Measurements from ENCODE around the gene DPEP3.
"Not testable (repeated sequence)": the region's sequence is repeated elsewhere in the genome, so short reads cannot be mapped to it uniquely, and the experiment has no call there.

DPEP3 gene, protein sequence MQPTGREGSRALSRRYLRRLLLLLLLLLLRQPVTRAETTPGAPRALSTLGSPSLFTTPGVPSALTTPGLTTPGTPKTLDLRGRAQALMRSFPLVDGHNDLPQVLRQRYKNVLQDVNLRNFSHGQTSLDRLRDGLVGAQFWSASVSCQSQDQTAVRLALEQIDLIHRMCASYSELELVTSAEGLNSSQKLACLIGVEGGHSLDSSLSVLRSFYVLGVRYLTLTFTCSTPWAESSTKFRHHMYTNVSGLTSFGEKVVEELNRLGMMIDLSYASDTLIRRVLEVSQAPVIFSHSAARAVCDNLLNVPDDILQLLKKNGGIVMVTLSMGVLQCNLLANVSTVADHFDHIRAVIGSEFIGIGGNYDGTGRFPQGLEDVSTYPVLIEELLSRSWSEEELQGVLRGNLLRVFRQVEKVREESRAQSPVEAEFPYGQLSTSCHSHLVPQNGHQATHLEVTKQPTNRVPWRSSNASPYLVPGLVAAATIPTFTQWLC

DNA sequence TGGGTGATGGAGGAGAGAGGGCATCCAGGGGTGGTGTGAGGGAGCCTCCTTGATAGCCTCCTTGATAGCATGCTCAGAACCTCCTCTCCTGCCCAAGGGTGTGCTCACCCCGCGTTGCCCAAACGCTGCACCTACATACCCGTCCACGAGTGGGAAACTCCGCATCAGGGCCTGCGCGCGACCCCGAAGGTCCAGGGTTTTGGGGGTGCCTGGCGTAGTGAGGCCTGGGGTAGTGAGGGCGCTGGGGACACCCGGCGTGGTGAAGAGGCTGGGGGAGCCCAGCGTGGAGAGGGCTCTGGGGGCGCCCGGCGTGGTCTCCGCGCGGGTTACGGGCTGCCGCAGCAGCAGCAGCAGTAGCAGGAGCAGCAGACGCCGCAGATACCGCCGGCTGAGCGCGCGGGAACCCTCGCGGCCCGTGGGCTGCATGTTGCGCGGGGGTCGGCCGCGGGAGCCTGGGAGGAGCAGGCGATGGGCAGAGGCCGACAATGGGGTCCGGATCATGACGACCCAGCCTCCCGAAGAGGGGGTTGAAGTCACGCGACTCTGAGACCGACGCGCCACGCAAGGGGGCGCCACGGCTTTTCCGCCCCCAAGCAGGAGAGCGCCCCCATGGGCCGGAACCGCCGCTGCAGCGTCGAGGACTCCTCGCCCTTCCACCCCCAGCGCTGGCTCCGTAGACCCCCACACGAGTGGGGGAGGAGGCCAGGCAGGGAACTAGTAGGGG lies at the start of gene DPEP3:
Gene DPEP3 (minus strand): TSS at position 545 of the 724 bp plus-strand sequence. CDS start 119 bp downstream, at position 426.
- no peak for DNase-seq (ENCODE audit: low read depth in 1 of 2, low spot score in 1 of 2)

DNA sequence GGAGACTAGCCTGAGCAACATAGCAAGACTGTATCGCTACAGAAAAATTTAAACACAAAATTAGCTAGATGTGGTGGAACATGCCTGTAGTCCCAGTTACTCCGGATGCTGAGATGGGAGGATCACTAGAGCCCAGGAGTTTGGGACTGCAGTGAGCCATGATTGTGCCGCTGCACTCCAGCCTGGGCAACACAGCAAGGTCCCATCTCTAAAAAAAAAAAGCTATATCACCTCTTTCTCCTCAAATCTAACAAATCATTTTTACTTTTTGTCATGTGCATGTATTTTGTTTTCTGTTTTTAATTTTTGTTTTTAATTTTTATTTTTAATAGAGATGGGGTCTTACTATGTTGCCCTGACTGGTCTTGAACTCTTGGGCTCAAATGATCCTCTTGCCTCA lies 48.7 kb upstream of the DPEP3 start:
- DNase-seq (ENCODE audit: low read depth in 1 of 2, low spot score in 1 of 2), result no peak

DNA sequence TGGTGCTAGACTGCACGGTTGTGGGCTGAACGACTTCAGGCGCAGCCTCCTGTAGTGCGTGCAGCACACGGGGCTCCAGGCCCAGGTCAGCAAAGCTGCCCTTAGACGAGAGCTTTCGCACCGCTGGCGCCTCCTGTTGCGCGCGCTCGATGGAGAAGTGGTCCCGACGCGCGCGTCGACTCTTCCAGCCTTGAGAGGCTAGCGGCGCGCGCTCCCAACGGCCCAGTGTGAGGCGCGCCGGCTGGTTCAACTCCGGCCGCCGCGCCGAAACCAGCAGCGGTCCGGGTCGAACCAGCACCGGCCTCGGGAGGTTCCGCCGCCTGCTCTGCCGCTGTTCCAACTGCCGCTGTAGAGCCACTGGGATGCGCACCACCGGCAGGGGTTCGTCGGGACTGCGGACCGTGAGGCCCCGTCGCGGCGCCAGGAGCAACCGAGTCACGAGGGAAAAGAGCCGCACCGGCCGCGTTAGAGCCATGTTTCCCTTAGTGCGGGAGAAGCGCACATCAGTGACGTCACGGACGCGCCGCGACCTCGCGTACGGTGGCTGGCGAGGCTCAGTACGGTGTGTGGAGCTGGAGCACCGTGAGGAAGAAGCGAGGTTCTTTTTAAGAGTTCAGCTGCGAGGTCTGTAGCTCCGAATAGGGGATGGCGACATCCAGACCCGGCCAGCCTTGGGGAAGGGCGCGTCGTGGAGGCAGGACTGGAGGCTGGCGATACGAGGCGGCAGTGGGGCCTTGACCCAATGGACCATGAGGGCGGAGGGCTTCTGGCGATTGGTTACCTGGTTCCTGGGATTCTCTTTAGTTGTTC lies 42.6 kb upstream of the DPEP3 start, which contains the start of the genes DDX28 and DUS2:
Gene DDX28 (minus strand): TSS at position 505 of the 810 bp plus-strand sequence. CDS start 30 bp downstream, at position 475.
Gene DUS2 (plus strand): TSS at position 557 of the 810 bp plus-strand sequence. CDS start 14,740 bp downstream, outside the sequence.
- DNase-seq (ENCODE audit: low read depth in 1 of 2, low spot score in 1 of 2), result peak; percentile 93 to 96

DNA sequence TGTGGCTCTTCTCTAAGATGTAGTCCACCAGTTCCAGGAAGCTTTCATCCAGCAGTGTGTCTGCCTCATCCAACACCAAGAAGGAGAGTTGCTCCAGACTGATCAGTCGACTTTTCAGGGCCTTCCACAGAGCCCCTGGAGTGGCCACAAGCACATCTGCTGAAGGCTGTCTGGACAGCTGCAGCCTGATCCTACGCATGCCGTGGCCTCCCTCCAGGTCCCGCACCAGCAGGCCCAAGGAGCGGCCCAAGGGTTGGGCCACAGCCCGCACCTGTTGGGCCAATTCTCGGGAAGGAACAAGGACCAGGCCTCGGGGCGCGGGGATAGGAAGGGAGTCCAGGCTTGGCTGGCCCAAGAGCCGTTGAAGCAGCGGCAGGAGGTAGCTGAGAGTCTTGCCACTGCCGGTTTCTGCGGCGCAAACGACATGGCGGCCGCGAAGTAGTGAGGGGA lies 42.0 kb upstream of the DPEP3 start:
- no peak for DNase-seq (ENCODE audit: low read depth in 1 of 2, low spot score in 1 of 2)

DNA sequence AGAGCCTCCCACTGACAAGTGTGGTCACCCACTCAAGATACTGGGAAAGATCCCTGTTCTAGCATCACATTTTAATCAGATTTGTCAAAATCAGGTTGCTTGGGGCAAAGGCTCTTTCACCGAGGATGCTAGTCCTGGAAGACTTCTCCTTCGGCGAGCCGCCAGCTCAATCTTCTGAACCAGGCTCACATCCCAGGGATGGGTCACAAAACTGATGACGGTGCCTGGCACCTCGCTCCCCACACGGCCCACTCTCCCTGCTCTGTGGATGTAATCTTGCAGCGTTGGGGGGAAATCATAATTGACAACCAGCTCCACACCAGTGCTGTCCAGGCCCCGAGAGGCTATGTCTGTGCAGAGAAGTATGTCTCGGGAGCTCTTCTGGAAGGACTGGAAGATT lies 41.2 kb upstream of the DPEP3 start:
- DNase-seq (ENCODE audit: low read depth in 1 of 2, low spot score in 1 of 2), result no peak

DNA sequence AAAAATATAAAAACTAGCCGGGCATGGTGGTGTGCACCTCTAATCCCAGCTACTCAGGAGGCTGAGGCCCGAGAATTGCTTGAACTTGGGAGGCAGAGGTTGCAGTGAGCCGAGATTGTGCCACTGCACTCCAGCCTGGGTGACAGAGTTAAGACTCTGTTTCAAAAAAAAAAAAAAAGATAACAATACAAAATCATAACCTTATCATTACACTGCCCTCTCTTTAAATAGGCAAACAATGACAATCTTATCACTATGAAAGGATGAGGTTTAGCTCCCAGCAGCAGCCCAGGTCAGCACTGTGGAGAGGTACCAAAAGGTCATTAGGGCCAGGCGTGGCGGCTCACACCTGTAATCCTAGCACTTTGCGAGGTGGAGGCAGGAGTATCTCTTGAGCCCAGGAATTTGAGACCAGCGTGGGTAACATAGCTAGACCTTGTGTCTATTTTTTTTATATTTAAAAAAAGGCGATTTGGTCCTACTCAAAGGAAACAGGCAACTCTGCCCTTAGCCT lies 38.9 kb upstream of the DPEP3 start:
- no peak for DNase-seq (ENCODE audit: low read depth in 1 of 2, low spot score in 1 of 2)

DNA sequence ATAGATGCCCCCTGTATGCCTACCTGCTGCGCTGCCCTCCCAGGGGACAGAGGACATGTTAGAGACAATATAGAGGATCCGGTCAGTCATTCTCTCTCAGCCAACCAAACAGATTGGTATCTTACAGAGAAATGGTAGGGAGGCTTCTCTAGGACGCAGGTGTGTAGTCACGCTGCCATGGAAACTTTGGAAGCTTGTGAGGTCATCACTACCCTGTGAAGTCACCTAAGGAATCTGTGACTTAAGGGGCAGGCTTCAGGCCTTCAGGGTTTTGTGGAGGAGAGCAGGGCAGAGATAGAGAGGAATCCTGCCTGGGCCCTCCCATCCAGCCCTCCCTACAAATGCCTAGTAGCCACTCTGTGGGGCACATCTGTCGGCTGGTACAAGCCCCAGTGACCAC lies 35.4 kb upstream of the DPEP3 start, which contains the start of gene DPEP2NB:
Gene DPEP2NB (minus strand): TSS at position 231 of the 400 bp plus-strand sequence. CDS start 141 bp downstream, at position 90.
- no peak for DNase-seq (ENCODE audit: low read depth in 1 of 2, low spot score in 1 of 2)

DNA sequence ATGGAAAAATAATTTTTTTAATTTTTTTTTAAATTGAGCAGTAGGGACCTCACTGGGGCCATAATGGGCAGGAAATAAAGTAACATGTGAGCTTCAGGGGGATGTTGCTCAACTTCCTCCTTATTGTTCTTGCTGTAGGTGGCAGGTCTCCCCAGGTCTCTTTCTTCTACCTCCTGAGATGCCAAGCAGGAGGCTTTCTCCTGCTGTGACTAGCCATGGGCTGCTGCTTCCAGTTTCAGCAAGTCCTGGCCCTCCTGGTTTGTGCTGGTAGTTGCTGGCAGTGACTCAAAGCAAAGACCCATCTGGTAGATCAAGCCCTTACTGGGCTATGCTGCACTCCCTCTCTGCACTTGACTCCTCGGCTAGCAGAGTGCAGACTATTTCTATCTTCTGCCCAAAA lies 33.1 kb upstream of the DPEP3 start:
- DNase-seq (ENCODE audit: low read depth in 1 of 2, low spot score in 1 of 2), result no peak

DNA sequence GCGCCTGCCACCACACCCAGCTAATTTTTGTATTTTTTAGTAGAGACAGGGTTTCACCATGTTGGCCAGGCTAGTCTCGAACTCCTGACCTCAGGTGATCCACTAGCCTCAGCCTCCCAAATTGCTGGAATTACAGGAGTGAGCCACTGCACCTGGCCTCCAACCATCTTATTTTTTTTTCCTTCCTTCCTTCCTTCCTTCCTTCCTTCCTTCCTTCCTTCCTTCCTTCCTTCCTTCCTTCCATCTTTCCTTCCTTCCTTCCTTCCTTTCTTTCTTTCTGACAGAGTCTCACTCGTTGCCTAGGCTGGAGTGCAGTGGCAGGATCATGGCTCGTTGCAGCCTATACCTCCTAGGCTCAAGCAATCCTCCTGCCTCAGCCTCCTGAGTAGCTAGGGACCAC lies 29.6 kb upstream of the DPEP3 start:
- not testable (repeated sequence) for DNase-seq (ENCODE audit: low read depth in 1 of 2, low spot score in 1 of 2)

DNA sequence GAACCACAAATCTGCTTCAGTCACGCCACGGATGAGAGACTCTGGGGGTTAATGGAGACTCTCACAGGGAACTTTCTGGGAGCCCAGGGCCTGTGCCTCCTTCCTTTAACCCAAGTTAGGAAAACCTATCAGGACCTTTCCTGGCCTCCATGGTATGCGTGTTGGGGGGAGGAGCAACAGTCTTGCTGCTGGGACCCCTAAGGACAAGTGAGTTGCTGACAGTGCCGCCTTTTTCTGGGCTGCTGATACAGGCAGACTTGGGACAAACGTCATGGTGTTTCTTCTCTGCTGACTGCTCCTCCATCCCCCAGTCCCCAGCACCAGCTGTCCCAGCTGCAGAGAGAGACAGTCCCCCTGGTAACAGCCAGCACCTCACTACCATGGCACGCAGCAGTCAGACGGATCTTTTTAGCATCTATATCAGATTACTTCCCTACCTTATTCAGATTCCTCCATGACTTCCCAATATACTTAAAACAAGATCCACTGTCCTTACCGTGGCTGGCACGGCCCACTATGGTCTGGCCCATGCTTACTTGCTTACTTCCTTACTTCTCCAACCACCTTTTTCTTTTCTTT lies 28.9 kb upstream of the DPEP3 start:
- no peak for DNase-seq (ENCODE audit: low read depth in 1 of 2, low spot score in 1 of 2)

DNA sequence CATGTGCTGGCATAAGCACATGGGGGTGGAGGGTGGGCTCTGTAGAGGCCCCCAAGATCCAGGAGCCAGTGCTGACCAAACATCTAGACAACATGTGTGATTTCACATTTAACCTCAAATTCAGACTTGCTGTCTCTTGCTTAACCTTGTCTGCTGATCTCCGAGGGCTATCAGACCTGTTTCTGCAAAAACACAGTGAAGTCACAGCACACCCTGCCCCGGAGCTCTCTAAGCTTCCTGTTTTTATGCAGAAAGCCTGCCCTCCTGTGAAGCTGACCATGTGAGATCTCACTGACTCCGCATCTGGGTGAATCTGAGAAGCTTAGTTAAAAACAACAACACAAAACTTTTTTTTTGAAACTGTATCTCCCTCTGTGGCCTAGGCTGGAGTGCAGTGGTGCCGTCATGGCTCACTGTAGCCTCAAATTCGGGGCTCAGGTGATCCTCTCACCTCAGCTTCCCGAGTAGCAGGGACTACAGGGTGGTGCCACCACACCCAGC lies 25.5 kb upstream of the DPEP3 start:
- DNase-seq (ENCODE audit: low read depth in 1 of 2, low spot score in 1 of 2), result no peak

DNA sequence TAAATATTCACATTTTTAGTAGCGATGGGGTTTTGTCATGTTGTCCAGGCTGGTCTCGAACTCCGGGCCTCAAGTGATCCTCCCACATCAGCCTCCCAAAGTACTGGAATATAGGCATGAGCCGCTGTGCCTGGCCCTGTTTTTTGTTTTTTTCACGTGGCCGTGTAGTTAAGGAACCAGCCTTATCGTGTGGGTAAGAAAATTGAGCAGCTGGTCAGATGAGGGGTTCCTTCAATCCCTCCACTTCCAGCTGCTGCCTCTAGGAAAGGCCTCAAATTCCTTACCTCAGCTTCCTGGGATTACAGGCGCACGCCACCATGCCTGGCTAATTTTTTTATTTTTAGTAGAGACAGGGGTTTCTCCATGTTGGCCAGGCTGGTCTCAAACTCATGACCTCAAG lies 24.9 kb upstream of the DPEP3 start:
- no peak for DNase-seq (ENCODE audit: low read depth in 1 of 2, low spot score in 1 of 2)

DNA sequence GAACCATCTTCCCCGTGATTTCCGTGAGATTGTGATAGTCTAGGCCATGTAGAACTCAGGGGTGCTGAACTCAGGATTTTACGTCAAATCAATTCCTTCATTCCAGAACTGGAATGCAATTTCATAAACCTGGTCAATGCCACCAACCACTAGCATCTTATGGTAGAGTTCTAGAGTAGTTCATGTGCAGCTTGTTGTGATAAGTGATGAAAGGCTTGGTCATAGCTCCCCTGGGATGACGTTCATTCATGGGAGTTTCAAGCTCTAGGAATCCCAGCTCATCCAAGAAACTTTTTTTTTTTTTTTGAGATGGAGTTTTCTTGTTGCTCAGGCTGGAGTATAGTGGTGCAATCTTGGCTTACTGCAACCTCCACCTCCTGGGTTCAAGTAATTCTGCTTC lies 22.7 kb upstream of the DPEP3 start:
- DNase-seq (ENCODE audit: low read depth in 1 of 2, low spot score in 1 of 2), result no peak

DNA sequence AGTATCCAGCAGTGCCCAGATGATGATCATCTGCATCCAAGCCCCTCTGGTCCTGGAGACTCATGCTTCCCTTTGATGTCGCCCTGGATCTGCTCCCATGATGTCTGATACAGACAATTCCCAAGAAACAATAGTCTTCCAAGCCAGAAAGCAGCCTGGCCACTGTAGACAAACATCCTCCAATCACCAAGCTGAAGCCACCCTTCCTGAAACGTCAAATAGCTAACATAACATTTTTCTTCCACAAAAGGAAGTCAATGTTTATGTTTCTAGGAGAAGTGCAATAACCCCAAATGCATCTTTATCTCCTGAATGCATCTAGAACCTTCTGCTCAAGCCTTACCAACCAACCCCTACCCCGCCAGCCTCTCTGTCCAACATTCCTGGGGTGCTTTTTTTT lies 20.2 kb upstream of the DPEP3 start:
- DNase-seq (ENCODE audit: low read depth in 1 of 2, low spot score in 1 of 2), result no peak

DNA sequence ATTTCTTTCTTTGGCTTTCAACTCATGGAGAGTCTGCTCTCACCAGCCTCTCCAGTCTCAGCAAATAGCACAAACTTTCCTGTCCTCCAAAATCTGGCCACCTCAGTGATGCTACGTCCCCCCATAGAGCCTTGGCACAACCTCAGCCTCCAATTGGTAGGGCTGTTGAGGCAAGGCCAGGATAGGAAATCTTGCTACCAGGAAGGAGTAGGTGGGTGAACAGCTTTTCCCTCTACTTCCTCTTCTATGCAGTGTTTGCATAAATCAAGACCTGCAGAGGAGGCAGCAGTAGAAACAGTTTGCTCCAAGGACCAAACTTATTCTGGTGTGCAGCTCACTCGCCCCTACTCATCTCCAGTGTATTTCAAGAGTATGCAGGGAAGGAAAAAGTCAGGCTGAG lies 19.7 kb upstream of the DPEP3 start:
- no peak for DNase-seq (ENCODE audit: low read depth in 1 of 2, low spot score in 1 of 2)

DNA sequence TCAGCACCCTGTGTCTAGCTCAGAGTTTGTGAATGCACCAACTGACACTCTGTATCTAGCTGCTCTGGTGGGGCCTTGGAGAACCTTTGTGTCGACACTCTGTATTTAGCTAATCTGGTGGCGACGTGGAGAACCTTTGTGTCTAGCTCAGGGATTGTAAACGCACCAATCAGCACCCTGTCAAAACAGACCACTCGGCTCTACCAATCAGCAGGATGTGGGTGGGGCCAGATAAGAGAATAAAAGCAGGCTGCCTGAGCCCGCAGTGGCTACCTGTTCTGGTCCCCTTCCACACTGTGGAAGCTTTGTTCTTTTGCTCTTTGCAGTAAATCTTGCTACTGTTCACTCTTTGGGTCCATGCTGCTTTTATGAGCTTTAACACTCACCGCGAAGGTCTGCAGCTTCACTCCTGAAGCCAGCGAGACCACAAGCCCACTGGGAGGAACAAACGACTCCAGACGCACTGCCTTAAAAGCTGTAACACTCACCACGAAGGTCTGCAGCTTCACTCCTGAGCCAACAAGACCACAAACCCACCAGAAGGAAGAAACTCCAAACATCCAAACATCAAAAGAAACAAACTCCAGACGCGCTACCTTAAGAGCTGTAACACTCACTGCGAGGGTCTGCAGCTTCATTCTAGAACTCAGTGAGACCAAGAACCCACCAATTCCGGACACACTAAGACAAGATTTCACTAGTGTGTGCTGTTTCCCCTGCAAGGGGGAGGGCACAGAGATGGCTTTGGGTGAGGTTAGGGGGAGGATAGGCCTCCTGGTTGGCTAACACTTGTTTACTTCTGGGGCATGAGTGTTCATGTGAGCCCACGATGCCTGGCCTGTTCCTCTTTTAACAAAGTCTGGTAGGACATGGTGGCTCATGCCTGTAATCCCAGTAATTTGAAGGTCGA lies 18.7 kb upstream of the DPEP3 start, which contains the start of gene DPEP2:
Gene DPEP2 (minus strand): TSS at position 706 of the 910 bp plus-strand sequence. CDS start 6,272 bp downstream, outside the sequence.
- not testable (repeated sequence) for DNase-seq (ENCODE audit: low read depth in 1 of 2, low spot score in 1 of 2)

DNA sequence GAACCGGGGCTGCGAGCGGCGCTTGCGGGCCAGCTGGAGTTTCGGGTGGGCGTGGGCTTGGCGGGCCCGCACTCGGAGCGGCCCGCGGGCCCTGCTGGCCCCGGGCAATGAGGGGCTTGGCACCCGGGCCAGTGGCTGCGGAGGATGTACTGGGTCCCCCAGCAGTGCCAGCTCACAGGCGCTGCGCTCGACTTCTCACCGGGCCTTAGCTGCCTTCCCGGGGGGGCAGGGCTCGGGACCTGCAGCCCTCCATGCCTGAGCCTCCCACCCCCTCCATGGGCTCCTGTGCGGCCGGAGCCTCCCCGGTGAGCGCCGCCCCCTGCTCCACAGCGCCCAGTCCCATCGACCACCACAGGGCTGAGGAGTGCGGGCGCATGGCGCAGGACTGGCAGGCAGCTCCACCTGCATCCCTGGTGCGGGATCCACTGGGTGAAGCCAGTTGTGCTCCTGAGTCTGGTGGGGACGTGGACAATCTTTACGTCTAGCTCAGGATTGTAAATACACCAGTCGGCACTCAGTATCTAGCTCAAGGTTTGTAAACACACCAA lies 18.0 kb upstream of the DPEP3 start:
- not testable (repeated sequence) for DNase-seq (ENCODE audit: low read depth in 1 of 2, low spot score in 1 of 2)

DNA sequence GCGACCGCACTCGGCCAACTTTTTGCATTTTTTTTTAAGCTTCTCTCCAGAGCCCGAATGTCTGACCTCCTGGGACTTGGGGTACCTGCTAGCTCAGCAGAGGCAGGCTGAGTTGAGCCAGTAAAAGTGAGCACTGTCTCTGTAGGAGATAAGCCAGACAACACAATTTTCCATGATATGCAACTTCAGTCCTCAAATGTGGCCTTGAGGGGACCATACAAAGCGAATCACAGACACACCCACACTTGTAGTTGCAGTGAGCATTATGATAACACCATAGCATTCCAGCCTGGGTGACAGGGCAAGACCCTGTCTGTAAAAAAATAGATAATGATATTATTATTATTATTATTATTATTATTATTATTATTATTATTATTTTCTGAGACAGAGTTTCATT lies 16.4 kb upstream of the DPEP3 start:
- DNase-seq (ENCODE audit: low read depth in 1 of 2, low spot score in 1 of 2), result no peak

DNA sequence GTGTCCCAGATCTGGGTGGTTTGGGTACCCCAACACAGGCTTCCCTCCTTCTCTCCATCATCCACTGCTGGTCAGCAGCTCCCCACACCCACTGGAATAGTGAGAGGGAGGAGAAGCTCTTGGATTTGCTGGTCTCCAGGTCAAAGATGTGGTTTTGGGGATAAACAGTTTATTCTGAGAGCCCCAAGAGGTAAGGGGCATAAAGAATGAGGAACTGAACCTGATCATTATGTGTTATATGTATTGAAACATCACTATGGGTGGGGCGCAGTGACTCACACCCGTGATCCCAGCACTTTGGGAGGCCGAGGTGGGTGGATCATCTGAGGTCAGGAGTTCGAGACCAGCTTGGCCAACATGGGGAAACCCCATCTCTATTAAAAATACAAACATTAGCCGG lies 15.1 kb upstream of the DPEP3 start:
- DNase-seq (ENCODE audit: low read depth in 1 of 2, low spot score in 1 of 2), result no peak

Data from activated CD4-positive, alpha-beta T cell treated with anti-CD3 and anti-CD28 coated beads, Interleukin-2, amount 50 U/mL, for 24 hours (primary cell).